ENCODE results near the gene TRPM4.

DNA sequence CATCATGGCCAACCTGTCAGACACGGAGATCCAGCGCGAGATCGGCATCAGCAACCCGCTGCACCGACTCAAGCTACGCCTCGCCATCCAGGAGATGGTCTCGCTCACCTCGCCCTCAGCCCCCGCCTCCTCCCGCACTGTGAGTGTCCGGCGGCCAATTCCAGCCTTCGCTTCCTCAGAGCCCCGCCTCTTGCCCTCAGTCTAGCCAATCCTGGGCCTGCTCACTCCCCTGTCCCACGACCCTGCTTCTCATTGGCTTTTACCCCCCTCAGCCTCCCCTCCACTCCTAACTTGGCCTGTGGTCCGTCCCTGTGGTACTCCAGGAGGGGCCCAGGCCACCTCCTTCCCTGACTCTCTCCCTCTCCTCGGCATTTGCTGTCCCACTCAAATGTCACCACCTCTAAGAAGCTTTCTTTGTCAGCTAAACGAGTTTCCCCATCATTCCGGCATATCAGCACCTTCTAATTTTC is 14.7 kb upstream of the TRPM4 start:
- TF ChIP-seq, protein P1, sequence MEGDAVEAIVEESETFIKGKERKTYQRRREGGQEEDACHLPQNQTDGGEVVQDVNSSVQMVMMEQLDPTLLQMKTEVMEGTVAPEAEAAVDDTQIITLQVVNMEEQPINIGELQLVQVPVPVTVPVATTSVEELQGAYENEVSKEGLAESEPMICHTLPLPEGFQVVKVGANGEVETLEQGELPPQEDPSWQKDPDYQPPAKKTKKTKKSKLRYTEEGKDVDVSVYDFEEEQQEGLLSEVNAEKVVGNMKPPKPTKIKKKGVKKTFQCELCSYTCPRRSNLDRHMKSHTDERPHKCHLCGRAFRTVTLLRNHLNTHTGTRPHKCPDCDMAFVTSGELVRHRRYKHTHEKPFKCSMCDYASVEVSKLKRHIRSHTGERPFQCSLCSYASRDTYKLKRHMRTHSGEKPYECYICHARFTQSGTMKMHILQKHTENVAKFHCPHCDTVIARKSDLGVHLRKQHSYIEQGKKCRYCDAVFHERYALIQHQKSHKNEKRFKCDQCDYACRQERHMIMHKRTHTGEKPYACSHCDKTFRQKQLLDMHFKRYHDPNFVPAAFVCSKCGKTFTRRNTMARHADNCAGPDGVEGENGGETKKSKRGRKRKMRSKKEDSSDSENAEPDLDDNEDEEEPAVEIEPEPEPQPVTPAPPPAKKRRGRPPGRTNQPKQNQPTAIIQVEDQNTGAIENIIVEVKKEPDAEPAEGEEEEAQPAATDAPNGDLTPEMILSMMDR (IDR thresholded peaks at IDR 0.05), result no peak
- no peak for TF ChIP-seq EZH2 (IDR thresholded peaks at IDR 0.05)
